Endothelial cell of umbilical vein (primary cell): ENCODE data around the gene CTSE. TPM values are rescaled to one million over a fixed set of nuclear protein-coding genes. Genes with fewer than 3 reads are reported as not detected.
A peak's percentile ranks its signal among the peaks of the same experiment; 100 is the strongest.

Experiments
- BruUV-seq: library from RNA; stranded (reverse); fragments of 400-500 nt; replicated peaks from 2 replicates; lab custom pipeline; 2021; lab: Mats Ljungman, UMichigan
- CTCF ChIA-PET: fragments of 300-600, 350-600 bp; sonication (Branson Sonifier 250); formaldehyde crosslinking; loops from one replicate; lab custom pipeline; 2021; ENCODE audit warnings: antibody characterized with exemption, inconsistent platforms; lab: Charles Lee
- POLR2A ChIA-PET: fragments of 300-600, 350-600 bp; sonication (Branson Sonifier 250); formaldehyde crosslinking; loops from one replicate; lab custom pipeline; 2021; ENCODE audit warnings: antibody characterized with exemption, inconsistent platforms; lab: Charles Lee
- DNase-seq: peaks from one replicate; pipeline ENCODE4 v3.0.0-alpha.2; 2011; ENCODE audit warnings: low read depth, low spot score
- FAIRE-seq: peaks from 2 replicates; lab custom pipeline; 2011; peaks lifted over from hg19 to GRCh38; lab: Jason Lieb, UNC
- H2AFZ ChIP-seq: 2 replicates; pipeline ENCODE4 v1.6.0; 2012; ENCODE audit warnings: low read depth, low read length, control low read depth, inconsistent platforms
- H3K27ac ChIP-seq: 2 replicates; pipeline ENCODE4 v1.5.1; 2011; ENCODE audit warnings: low read depth, mild to moderate bottlenecking, control low read depth, low read length, moderate library complexity; ENCODE audit not compliant: insufficient read depth
- H3K27me3 ChIP-seq, 2 experiments: 2 replicates each; pipeline versions ENCODE4 v1.6.0 to v1.6.1; 2011; ENCODE audit warnings: low read length in 2 of 2, mixed read lengths in 1 of 2; ENCODE audit not compliant: control insufficient read depth in 2 of 2, insufficient read depth in 2 of 2
- H3K36me3 ChIP-seq, 2 experiments: 2 replicates in 1 of 2; 3 replicates in 1 of 2; pipeline ENCODE4 v1.5.1; 2011; ENCODE audit warnings: low read length in 2 of 2, mild to moderate bottlenecking in 1 of 2, moderate library complexity in 1 of 2; ENCODE audit not compliant: control insufficient read depth in 2 of 2, insufficient read depth in 2 of 2; ENCODE audit errors: extremely low read depth in 1 of 2
- H3K4me1 ChIP-seq: 3 replicates; pipeline ENCODE4 v1.5.1; 2011; ENCODE audit warnings: mild to moderate bottlenecking, low read length; ENCODE audit not compliant: control insufficient read depth, insufficient read depth; ENCODE audit errors: extremely low read depth
- H3K4me2 ChIP-seq: 2 replicates; pipeline ENCODE4 v1.6.1; 2011; ENCODE audit warnings: low read length, control low read depth, mixed read lengths; ENCODE audit not compliant: insufficient read depth
- H3K4me3 ChIP-seq, 3 experiments: fragments of 200-600 bp in 1 of 3; sonication (generic), shearing (Covaris generic) in 1 of 3; replicated peaks in 1 of 3; 2 replicates each; pipeline ENCODE4 v1.5.1; 2011 to 2016; ENCODE audit warnings: control low read depth in 3 of 3, low read length in 3 of 3, mild to moderate bottlenecking in 2 of 3, inconsistent platforms in 1 of 3, low read depth in 1 of 3, moderate library complexity in 1 of 3; ENCODE audit not compliant: insufficient read depth in 1 of 3
- H3K79me2 ChIP-seq: 2 replicates; pipeline ENCODE4 v1.6.0; 2012; ENCODE audit warnings: low read length, inconsistent platforms; ENCODE audit not compliant: control insufficient read depth, insufficient read depth
- H3K9ac ChIP-seq: replicated peaks from 2 replicates; pipeline ENCODE3; 2011; ENCODE audit warnings: low read length, control low read depth; ENCODE audit not compliant: insufficient read depth; ENCODE audit errors: extremely low read depth
- H3K9me1 ChIP-seq: replicated peaks from 3 replicates; pipeline ENCODE4 v1.6.0; 2011; ENCODE audit warnings: mild to moderate bottlenecking, low read length; ENCODE audit not compliant: control insufficient read depth, insufficient read depth; ENCODE audit errors: extremely low read depth
- H3K9me3 ChIP-seq: replicated peaks from 2 replicates; pipeline ENCODE4 v1.5.1; 2012; ENCODE audit warnings: low read length, inconsistent platforms; ENCODE audit not compliant: control insufficient read depth, insufficient read depth
- H4K20me1 ChIP-seq: replicated peaks from 2 replicates; pipeline ENCODE3; 2011; ENCODE audit warnings: mild to moderate bottlenecking, low read length; ENCODE audit not compliant: control insufficient read depth, insufficient read depth; ENCODE audit errors: extremely low read depth
- EZH2 ChIP-seq: IDR thresholded peaks from 2 replicates; pipeline ENCODE4 v1.6.1; 2012; ENCODE audit warnings: borderline replicate concordance, low read depth, mild to moderate bottlenecking, moderate library complexity, low read length, inconsistent platforms; ENCODE audit not compliant: severe bottlenecking
- FOS ChIP-seq: IDR thresholded peaks from 2 replicates; pipeline ENCODE4 v1.6.1; 2011; ENCODE audit warnings: mild to moderate bottlenecking, low read length, moderate library complexity, borderline replicate concordance; ENCODE audit not compliant: insufficient read depth
- GATA2 ChIP-seq: IDR thresholded peaks from 2 replicates; pipeline ENCODE4 v1.7.0; 2011; ENCODE audit warnings: low read depth, mild to moderate bottlenecking, moderate library complexity, mixed read lengths, low read length; ENCODE audit not compliant: insufficient read length, insufficient read depth
- JUN ChIP-seq: IDR thresholded peaks from 2 replicates; pipeline ENCODE4 v1.6.1; 2011; ENCODE audit warnings: borderline replicate concordance, low read depth; ENCODE audit not compliant: insufficient read length, insufficient read depth
- MYC ChIP-seq: IDR thresholded peaks from one replicate; pipeline ENCODE4 v1.6.1; 2011; ENCODE audit warnings: mild to moderate bottlenecking, low read depth, low read length
- POLR2A ChIP-seq: IDR thresholded peaks from 2 replicates; pipeline ENCODE4 v1.6.1; 2012; ENCODE audit warnings: low read depth, mild to moderate bottlenecking, control low read depth, low read length
- POLR2AphosphoS5 ChIP-seq: IDR thresholded peaks from 2 replicates; pipeline ENCODE4 v1.6.1; 2012; ENCODE audit warnings: low read depth, mild to moderate bottlenecking, control low read depth, low read length, moderate library complexity; ENCODE audit not compliant: insufficient read depth
- dilution Hi-C: fragments of 300-500 bp; cut with MboI; formaldehyde crosslinking; loops from one replicate; pipeline ENCODE4 v1.15.0; 2019; ENCODE audit warnings: low sequenced_read_pairs; ENCODE audit not compliant: extremely low pct_ligation_motif_present
- intact Hi-C: fragments of 100-400 bp; cut with micrococcal nuclease; formaldehyde crosslinking; loops from one replicate; pipeline ENCODE4 v1.10.0; 2022
- polyA plus RNA-seq, 4 experiments: library from polyadenylated mRNA; depleted of rRNA in 3 of 4; stranded (reverse) in 3 of 4; unstranded in 1 of 4; fragments of >200 nt; gene quantifications; 2 replicates each; pipeline versions ENCODE4 v1.2.1 to v1.2.3, GENCODE V29; 2011 to 2012; ENCODE audit warnings: missing spikeins in 1 of 4
- total RNA-seq: library from RNA; stranded (reverse); gene quantifications from 2 replicates; pipeline ENCODE4 v1.2.3, GENCODE V29; 2021
- TF ChIP-seq, protein P1 (sequence below), 2 donors: IDR thresholded peaks; 1 replicate in 1 of 2; 2 replicates in 1 of 2; pipeline ENCODE4 v1.5.1; 2011; ENCODE audit warnings: low read length in 2 of 2, mild to moderate bottlenecking in 2 of 2, moderate library complexity in 2 of 2, control low read depth in 1 of 2, inconsistent platforms in 1 of 2, low read depth in 1 of 2; ENCODE audit not compliant: insufficient read depth in 1 of 2; ENCODE audit errors: extremely low read depth in 1 of 2
- TF ChIP-seq, protein P2 (sequence below): IDR thresholded peaks from 2 replicates; pipeline ENCODE4 v1.6.1; 2011; ENCODE audit not compliant: insufficient read depth, insufficient read length

CTSE gene
- total and polyA plus RNA-seq, 2 donors (not counting 3 experiments of a cell fraction or from before 2014, with no cell fraction given): 0.17 TPM; not detected in 1

DNA sequence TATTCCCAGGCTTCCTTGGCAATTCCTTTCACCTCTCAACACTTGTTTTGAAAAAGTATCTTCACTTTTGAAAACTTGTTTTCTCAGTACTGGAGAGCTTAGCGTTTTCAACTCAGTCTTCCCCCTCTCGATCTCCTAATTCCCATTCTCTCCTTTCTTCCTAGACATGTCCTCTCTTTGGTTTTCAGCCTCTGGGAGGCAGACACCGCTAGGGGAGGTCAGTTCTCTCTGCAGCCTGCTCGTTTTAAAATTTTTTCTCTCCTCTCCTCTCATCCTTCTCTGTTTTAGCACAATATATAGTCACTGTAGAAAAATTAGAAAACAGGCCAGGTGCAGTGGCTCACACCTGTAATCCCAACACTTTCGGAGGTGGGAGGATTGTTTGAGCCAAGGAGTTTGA is 16.6 kb upstream of the CTSE start:
- intact Hi-C loops: no loop called here
- dilution Hi-C loops: no loop called here
- no peaks in the 10 kb centered on the region for H3K4me1 ChIP-seq
- no peak overlapping the region for H3K27ac ChIP-seq
- H3K9me1 ChIP-seq: no peaks in the 10 kb centered on the region
- no peak overlapping the region for H3K4me2 ChIP-seq
- ChIA-PET POLR2A (no interaction called here), CTCF (interaction anchor here (1.5 kb wide), 1 partner anchor 10 kb away, joined by 7 read pairs; no protein-coding TSS in a partner anchor)
- H3K9me3 ChIP-seq: no peaks in the 10 kb centered on the region
- H3K4me3 ChIP-seq: no peak overlapping the region
- no peak for FAIRE-seq
- H2AFZ ChIP-seq: no peak overlapping the region
- no peaks in the 10 kb centered on the region for H3K36me3 ChIP-seq
- H3K27me3 ChIP-seq: peaks cover 4% of the 10 kb centered on the region in 2 experiments
- no peaks in the 10 kb centered on the region for H3K79me2 ChIP-seq
- no peak for DNase-seq
- H4K20me1 ChIP-seq: no peaks in the 10 kb centered on the region
- H3K9ac ChIP-seq: no peak overlapping the region
- TF ChIP-seq POLR2A: no peak
- BruUV-seq: no TSS peak

GRCh38 chr1:206039046-206039973 is 15.6 kb upstream of the CTSE start:
- ChIA-PET CTCF (interaction anchor here (1.0 to 1.5 kb wide), 2 partner anchors 9 to 55 kb away, joined by 3 to 7 read pairs; no protein-coding TSS in a partner anchor), POLR2A (no interaction called here)
- Histone ChIP-seq H3K36me3 (no peaks in the 10 kb centered on the region), H3K27me3 (peaks cover 4% of the 10 kb centered on the region in 2 experiments), H2AFZ (peak overlapping the region; percentile 21), H3K9ac (no peak overlapping the region), H3K9me1 (no peaks in the 10 kb centered on the region), H3K4me1 (no peaks in the 10 kb centered on the region), H3K27ac (no peak overlapping the region), H3K9me3 (no peaks in the 10 kb centered on the region), H3K79me2 (no peaks in the 10 kb centered on the region), H4K20me1 (no peaks in the 10 kb centered on the region), H3K4me3 (no peak overlapping the region), H3K4me2 (no peak overlapping the region)
- intact Hi-C loops: no loop called here
- no peak for FAIRE-seq
- BruUV-seq: no TSS peak
- dilution Hi-C loops: no loop called here
- DNase-seq: no peak
- no peak for TF ChIP-seq POLR2AphosphoS5
- TF ChIP-seq EZH2: no peak
- TF ChIP-seq, protein P1, sequence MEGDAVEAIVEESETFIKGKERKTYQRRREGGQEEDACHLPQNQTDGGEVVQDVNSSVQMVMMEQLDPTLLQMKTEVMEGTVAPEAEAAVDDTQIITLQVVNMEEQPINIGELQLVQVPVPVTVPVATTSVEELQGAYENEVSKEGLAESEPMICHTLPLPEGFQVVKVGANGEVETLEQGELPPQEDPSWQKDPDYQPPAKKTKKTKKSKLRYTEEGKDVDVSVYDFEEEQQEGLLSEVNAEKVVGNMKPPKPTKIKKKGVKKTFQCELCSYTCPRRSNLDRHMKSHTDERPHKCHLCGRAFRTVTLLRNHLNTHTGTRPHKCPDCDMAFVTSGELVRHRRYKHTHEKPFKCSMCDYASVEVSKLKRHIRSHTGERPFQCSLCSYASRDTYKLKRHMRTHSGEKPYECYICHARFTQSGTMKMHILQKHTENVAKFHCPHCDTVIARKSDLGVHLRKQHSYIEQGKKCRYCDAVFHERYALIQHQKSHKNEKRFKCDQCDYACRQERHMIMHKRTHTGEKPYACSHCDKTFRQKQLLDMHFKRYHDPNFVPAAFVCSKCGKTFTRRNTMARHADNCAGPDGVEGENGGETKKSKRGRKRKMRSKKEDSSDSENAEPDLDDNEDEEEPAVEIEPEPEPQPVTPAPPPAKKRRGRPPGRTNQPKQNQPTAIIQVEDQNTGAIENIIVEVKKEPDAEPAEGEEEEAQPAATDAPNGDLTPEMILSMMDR (IDR thresholded peaks at IDR 0.05; ENCODE audit: extremely low read depth in 1 of 2, insufficient read depth in 1 of 2, low read depth in 1 of 2, low read length in 2 of 2): no peak
- no peak for TF ChIP-seq POLR2A
- TF ChIP-seq, protein P2, sequence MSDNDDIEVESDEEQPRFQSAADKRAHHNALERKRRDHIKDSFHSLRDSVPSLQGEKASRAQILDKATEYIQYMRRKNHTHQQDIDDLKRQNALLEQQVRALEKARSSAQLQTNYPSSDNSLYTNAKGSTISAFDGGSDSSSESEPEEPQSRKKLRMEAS: no peak
- TF ChIP-seq GATA2: no peak
- no peak for TF ChIP-seq JUN
- TF ChIP-seq FOS: no peak
- no peak for TF ChIP-seq MYC
